ENCODE results near the gene TIA1.
A peak's percentile ranks its signal among the peaks of the same experiment; 100 is the strongest.
"Not testable (repeated sequence)": the region's sequence is repeated elsewhere in the genome, so short reads cannot be mapped to it uniquely, and the experiment has no call there.

The TIA1 gene, protein sequence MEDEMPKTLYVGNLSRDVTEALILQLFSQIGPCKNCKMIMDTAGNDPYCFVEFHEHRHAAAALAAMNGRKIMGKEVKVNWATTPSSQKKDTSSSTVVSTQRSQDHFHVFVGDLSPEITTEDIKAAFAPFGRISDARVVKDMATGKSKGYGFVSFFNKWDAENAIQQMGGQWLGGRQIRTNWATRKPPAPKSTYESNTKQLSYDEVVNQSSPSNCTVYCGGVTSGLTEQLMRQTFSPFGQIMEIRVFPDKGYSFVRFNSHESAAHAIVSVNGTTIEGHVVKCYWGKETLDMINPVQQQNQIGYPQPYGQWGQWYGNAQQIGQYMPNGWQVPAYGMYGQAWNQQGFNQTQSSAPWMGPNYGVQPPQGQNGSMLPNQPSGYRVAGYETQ

GRCh38 chr2:70248181-70248847 lies at the start of gene TIA1:
Gene TIA1, minus strand, starts transcription at chr2:70248628. Its CDS starts 198 bp downstream, at chr2:70248430.
- DNase-seq (ENCODE audit: low read depth), result peak; percentile 96

GRCh38 chr2:70297828-70298227 lies 49.4 kb upstream of the TIA1 start:
- DNase-seq (ENCODE audit: low read depth), result not testable (repeated sequence)

GRCh38 chr2:70283500-70284191 lies 35.2 kb upstream of the TIA1 start:
- no peak for DNase-seq (ENCODE audit: low read depth)

DNA sequence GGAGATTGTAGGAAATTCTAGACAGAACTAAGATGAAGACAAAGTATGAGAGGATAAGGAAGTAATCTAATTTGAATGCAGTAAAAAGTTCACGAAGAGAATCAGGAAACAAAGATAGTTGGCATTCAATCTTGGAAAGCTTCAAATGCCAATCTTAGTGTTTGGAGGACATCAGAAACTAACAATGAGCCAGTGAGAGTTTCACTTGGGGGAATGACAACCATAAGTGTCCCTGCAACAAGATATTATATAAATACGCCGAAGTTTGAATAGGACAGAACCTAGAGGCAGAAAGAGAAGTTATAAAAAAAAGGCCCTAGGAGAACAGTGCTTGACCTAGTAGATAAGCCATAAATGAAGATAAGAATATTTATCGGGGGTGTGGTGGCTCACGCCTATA lies 34.0 kb upstream of the TIA1 start:
- DNase-seq (ENCODE audit: low read depth), result no peak

GRCh38 chr2:70280242-70280798 lies 31.9 kb upstream of the TIA1 start:
- DNase-seq (ENCODE audit: low read depth), result no peak

DNA sequence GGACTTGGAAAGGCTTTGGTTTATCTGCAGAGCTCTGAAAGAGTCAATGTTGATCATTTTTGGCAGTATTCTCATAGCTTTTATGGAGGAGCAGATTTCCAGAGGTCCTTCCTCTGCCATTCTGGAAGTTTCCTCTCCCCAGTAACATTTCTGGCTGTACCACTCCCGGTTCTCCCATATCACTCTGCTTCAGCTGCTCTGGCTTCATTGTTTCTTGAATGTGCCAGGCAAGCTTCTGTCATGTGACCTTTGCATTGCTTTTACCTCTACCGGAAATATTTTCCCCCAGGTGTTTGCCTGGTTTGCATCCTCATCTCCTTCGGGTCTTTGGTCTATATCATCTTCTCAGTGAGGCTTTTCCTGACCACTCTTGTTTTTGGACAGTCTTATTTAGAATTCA lies 21.9 kb upstream of the TIA1 start:
- no peak for DNase-seq (ENCODE audit: low read depth)

DNA sequence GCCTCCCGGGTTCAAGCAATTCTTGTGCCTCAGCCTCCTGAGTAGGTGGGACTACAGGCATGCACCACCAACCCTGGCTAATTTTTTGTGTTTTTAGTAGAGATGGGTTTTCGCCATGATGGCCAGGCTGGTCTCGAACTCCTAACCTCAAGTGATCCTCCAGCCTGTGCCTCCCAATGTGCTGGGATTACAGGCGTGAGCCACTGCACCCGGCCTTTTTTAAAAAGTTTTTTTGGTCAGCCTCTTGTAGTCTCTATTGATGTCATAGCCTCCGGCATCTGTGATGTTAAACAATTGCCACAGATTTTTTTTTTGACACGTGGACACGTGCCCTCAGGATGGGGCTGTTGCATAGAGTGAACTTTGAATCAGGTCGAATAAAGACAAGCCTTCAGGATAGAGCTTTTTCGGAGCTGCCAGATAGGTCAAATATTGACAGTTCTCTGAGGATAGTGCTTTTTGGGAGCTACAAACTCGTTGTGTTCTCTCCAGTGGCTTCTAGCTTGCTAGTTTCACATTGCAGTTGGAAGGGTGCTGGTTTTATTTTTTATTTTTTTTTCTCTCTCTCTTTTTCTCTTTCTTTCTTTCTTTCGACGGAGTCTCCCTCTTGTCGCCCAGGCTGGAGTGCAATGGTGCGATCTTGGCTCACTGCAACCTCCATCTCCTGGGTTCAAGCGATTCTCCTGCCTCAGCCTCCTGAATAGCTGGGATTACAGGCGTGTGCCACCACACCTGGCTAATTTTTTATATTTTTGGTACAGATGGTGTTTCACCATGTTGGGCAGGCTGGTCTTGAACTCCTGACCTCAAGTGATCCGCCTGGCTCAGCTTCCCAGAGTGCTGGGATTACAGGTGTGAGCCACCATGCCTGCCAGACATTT lies 21.2 kb upstream of the TIA1 start:
- DNase-seq (ENCODE audit: low read depth), result not testable (repeated sequence)

GRCh38 chr2:70266925-70267324 lies 18.5 kb upstream of the TIA1 start:
- not testable (repeated sequence) for DNase-seq (ENCODE audit: low read depth)

- DNase-seq (ENCODE audit: low read depth), result peak; percentile 13
These were observed 13.1 kb upstream of the TIA1 start for GRCh38 chr2:70261501-70261900.

DNA sequence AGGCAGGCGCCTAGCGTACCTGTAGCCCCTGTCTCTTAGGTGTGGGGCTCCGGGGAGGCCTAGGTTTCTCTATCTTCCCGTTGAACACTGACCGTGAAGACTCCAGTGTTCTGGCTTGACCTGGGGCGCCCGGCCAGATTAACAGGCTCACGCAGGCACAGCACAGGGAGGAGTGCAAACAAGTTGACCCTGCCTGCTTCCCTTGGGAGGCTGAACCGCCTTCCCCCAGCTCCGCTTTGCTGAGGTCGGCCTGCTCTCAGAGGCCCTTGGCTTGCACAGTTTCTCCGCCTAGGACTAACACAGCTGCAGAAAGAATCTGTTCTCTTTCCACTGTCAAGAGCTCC lies 10.1 kb upstream of the TIA1 start:
- peak; percentile 32 for DNase-seq (ENCODE audit: low read depth)

GRCh38 chr2:70255637-70256314 lies 7.3 kb upstream of the TIA1 start:
- no peak for DNase-seq (ENCODE audit: low read depth)

DNA sequence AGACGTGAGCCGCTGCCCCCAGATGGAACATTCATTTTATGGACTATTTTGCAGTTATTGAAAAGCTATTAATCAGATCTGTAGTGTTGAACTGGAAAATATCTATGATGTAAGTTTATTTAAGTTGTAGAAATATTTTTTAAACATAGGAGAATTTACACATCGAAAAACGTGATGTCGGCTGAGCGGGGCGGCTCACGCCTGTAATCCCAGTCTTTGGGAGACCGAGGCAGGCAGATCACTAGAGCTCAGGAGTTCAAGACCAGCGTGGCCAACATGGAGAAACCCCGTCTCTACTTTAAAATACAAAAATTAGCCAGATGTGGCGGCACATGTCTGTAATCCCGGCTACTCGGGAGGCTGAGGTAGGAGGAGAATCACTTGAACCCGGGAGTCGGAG lies 2.0 kb upstream of the TIA1 start:
- DNase-seq (ENCODE audit: low read depth), result no peak

- peak; percentile 40 for DNase-seq (ENCODE audit: low read depth)
These were observed 856 bp downstream of the TIA1 start for GRCh38 chr2:70247364-70248180.

DNA sequence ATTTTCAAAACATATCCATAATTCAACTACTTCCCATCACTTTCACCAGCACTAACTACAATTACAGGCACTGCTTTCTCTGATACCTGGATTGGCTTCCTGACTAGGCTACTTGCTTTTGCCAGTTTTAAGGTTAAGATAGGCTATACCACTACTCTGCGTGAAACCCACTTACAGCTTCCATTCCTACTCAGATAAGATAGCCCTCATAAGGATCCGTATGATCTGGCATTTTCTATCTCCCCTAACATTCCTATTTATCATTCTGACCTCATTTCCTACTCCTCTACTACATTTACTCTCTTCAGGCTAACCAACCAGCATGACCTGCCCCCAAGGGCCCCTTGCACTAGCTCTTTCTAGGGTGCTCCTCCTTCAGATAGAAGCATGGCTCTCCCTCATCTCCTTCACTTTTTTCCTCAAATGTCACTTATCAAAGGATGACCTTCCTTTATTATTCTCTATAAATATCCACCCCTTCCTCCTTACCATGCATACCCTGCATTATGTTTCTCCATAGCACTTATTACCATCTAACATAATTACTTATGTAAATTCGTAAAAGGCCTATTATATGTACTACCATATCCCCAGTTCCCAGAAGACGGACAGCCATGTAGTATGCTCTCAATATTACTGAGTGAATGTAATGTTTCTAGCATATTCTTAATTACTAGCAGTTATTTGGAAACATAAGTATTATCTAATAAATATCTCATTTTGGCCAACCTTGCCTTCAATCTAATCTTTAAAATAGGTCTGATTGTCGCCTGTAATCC lies 4.4 kb downstream of the TIA1 start:
- peak; percentile 12 for DNase-seq (ENCODE audit: low read depth)

DNA sequence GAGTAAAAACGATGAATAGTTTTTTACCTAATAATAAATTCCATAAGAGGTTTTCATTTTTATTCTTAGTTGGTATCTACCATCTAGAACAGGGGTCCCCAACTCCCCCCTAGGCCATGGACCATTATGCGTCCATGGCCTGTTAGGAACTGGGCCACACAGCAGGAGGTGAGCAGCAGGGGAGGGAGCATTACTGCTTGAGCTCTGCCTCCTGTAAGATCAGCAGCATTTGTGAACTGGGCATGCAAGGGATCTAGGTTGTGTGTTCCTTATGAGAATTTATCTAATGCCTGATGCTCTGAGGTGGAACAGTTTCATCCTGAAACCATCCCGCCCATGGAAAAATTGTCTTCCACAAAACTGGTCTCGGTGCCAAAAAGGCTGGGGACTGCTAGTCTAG lies 5.9 kb downstream of the TIA1 start:
- DNase-seq (ENCODE audit: low read depth), result no peak

GRCh38 chr2:70241340-70241739 lies 7.1 kb downstream of the TIA1 start:
- DNase-seq (ENCODE audit: low read depth), result peak; percentile 85

GRCh38 chr2:70240599-70240998 lies 7.8 kb downstream of the TIA1 start:
- DNase-seq (ENCODE audit: low read depth), result no peak

GRCh38 chr2:70233926-70234325 lies 14.5 kb downstream of the TIA1 start:
- DNase-seq (ENCODE audit: low read depth), result no peak

- DNase-seq (ENCODE audit: low read depth), result no peak
These were observed 21.6 kb downstream of the TIA1 start for GRCh38 chr2:70226781-70227180.
